ENCODE measurements around the gene MGAT4B.
"Not testable (repeated sequence)": the region's sequence is repeated elsewhere in the genome, so short reads cannot be mapped to it uniquely, and the experiment has no call there.

The MGAT4B gene

GRCh38 chr5:179806250-179807048 is at the start of gene MGAT4B:
Gene MGAT4B (minus strand): TSS chr5:179806866. CDS start chr5:179806583, 283 bp downstream.
- peak; percentile 72 for DNase-seq

DNA sequence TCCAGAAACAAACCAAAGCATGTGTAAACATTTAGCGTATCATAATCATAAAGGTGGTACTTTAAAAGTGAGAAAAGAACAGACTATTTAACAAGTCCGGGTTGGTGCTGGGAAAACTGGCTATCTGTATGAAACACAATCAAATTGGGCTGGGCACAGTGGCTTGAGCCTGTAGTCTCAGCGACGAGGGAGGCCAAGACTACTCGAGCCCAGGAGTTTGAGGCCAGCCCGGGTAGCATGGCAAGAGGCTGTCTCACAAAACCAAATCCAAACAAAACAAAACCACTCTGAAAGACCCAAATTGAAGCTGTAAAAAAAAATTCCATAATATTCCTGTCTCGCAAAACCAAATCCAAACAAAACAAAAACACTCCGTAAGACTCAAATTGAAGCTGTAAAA is 47.7 kb upstream of the MGAT4B start:
- DNase-seq = no peak

DNA sequence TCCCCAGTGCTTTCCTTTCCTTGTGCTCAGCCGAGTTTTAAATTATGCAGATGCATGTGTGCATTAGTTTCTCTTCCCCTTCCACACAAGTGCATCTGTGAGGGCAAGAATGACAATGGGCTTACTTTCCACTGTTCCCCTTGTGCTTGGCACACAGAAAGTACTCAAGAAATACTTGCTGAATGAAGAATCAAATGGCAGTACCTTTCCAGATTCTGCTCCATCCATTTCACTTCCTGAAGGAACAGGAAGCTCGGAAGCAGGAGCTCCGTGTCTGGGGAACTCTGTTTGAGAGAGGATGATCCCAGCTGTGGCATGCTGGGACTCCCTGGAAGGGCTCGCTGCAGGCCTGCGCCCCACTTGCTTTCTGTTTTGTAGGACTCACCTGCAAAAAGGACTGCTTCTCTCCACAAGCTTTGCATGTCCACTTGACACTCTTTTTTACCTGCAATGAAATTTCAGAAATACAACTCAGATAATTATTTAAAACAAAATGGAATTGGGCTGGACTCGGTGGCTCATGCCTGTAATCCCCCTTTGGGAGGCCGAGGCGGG is 46.4 kb upstream of the MGAT4B start:
- DNase-seq = no peak

DNA sequence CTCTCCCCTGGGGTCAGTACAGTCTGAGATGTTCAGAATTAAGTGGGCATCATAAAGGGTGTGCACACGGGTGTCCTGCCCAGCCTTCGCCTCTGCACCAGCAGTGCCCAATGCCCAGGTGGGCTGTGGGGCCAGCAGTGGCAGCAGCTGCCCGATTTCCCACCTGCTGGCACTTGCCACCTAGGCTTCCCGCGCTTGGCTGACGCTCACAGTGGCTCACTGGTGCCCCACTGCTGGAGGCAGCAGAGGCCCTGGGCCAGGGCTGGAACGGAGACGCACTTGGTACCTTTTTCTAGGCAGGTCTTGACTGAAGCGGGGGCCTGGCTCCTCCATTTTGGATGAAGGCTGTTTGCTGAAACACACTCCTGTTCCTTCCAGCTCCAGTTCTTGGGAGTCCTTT is 35.0 kb upstream of the MGAT4B start:
- no peak for DNase-seq

DNA sequence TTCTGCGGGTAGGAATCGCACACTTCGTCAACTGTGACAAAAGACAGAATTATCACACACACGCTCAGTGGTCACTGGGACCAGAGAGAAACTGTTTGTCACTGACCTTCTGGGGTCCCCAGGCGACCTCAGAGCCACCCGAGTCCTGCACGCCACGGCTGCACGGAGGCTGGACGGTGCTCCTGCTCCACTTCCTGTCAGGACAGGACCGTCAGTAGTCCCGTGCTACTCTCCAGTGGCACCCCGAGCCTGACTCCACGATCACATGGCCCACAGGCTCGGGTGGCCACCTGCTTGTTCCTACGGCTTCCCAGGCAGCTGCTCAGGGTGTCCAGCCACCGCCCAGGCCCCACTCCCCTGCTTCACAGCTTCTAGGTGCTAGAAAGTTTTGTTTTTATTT is 34.1 kb upstream of the MGAT4B start:
- DNase-seq = no peak

GRCh38 chr5:179840321-179840720 is 33.7 kb upstream of the MGAT4B start:
- DNase-seq = no peak

- DNase-seq = no peak
Observed at GRCh38 chr5:179839328-179840256, 32.9 kb upstream of the MGAT4B start.

DNA sequence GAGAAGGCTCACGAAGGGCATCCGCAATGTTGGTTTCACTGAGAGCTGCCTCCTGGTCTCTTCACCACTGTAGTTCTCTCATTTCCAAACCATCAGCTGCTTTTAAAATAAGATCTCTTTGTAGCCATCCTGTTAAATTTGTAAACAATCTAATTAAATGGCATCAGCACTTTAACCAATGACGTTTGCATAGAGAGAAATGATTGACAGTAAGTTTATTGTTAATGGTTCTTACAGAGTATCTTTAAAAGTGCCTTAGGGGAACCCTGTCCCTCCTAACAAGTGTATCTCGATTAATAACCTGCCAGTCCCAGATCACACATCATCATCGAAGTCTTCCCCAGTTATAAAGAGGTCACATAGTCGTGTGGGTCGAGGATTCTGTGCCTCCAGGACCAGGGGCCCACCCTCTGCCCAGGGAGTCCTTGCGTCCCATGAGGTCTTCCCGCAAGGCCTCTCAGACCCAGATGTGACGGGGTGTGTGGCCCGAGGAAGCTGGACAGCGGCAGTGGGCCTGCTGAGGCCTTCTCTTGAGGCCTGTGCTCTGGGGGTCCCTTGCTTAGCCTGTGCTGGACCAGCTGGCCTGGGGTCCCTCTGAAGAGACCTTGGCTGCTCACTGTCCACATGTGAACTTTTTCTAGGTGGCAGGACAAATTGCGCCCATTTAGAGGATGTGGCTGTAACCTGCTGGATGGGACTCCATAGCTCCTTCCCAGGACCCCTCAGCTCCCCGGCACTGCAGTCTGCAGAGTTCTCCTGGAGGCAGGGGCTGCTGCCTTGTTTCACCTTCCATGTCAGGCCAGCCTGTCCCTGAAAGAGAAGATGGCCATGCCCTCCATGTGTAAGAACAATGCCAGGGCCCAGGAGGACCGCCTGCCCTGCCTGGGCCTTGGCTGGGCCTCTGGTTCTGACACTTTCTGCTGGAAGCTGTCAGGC is 30.7 kb upstream of the MGAT4B start:
- DNase-seq = no peak

- peak; percentile 68 for DNase-seq
Observed at GRCh38 chr5:179836225-179837019, 29.8 kb upstream of the MGAT4B start.

GRCh38 chr5:179834871-179835270 is 28.2 kb upstream of the MGAT4B start:
- DNase-seq = not testable (repeated sequence)

- DNase-seq = no peak
Observed at GRCh38 chr5:179834120-179834519, 27.5 kb upstream of the MGAT4B start.

DNA sequence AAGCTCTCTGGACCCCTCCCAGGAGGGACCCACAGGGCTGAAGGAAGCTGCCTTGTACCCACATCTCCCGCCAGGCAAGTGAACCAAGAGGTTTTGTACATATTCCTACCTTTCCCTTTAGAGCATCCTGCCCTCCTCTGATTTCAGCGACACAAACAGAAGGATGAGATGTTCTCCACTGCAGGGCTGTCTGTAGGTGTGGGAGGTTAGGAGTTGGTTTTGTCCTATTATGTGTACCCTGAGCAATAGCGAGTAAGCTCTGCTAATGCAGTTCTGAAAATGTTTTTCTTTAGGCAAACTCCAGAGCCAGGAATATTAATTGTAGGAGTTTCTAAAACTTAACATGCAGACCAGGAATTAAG is 27.0 kb upstream of the MGAT4B start:
- DNase-seq = no peak

GRCh38 chr5:179833056-179833708 is 26.5 kb upstream of the MGAT4B start:
- no peak for DNase-seq

- no peak for DNase-seq
Observed at GRCh38 chr5:179832039-179832745, 25.5 kb upstream of the MGAT4B start.

DNA sequence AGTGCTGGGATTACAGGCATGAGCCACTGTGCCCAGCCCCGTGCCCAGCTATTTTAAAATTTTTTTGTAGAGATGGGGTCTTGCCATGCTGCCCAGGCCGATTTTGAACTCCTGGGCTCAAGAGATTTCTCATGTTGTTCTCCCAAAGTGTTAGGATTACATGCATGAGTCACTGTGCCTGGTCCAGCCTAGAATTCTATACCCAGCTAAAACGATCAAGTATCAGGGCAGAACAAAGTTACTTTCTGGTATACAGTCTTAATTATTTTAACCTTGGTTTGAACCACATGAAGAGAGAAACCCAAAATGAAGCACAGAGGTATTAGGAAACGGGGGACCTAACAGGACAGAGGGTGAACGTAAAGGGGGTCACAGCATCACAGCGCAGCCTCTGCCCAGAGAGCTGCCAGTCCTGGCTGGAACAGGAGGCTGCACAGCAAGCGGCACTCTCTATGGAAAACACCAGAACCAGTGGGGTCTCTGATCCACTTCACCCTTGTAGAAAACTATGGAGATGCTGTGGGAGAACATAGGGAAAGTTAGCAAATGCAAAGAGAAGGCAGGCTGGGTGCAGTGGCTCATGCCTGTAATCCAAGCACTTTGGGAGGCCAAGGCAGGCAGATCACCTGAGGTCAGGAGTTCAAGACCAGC is 24.3 kb upstream of the MGAT4B start:
- DNase-seq = no peak

GRCh38 chr5:179829732-179830435 is 23.2 kb upstream of the MGAT4B start:
- DNase-seq = no peak

DNA sequence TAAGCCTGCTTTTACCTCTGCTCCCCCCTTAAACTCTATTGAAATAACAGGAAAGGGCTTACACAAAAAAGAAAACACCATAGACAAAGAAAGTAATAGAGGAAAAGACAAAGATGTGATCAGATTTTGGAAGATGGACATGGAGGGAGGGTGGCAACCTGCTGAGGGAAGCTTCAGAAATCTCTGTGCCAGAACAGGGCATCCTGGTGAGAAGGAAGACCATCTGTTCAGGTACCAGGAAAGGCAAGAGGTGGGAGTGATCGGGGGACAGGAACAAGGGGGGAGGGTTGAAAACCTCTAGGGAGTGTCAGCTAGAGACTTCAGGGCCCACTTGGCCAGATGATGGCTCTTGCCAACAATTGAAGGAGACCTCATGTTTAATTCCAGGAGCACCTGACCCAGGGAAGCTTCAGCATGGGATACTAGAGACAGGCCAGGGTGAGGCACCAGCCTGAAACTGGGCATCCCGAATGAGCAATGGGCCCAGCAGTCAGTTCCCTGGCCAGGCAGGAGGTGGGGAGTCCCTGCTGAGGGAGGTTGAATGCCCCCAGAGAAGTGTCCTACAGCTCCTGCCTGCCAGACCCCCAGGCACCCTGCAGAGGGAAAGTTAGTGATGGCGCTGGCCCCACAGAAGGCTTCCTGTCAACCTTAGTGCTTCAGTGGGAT is 22.2 kb upstream of the MGAT4B start:
- DNase-seq = no peak

DNA sequence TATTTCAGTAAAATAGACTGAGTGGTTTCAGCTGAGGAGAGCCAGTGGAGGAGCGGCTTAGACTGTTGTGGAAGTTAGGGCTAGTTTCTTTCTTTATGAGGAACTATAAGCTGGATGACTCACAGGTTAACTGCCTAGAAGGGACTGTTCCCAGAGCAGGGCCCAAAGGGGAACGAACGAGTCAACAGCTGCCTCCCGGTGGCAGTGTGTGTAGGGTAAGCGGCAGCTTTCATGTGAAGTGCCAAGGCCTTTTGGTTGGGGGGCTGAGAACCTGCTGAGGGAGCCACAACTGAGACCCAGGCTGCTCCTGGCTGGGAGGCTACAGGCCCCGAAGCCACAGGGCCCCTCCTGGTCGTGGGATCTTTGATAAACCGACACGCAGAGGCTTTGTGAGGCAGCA is 21.0 kb upstream of the MGAT4B start:
- DNase-seq = peak; percentile 59
